Colonic mucosa (tissue), 4 donors: ENCODE data around the gene TOM1. TPM values are rescaled to one million over a fixed set of nuclear protein-coding genes. Genes with fewer than 3 reads are reported as not detected.

Experiments
- DNase-seq: peaks from one replicate; pipeline ENCODE4 v3.0.0-alpha.2; 2020
- H3K27ac ChIP-seq: fragments of 200-600 bp; one replicate; pipeline ENCODE4 v1.8.0; 2021
- H3K27me3 ChIP-seq: fragments of 200-600 bp; one replicate; pipeline ENCODE4 v1.8.0; 2021
- H3K36me3 ChIP-seq: fragments of 200-600 bp; one replicate; pipeline ENCODE4 v1.8.0; 2021
- H3K4me1 ChIP-seq: fragments of 200-600 bp; one replicate; pipeline ENCODE4 v1.8.0; 2021; ENCODE audit warnings: mild to moderate bottlenecking
- H3K4me3 ChIP-seq: fragments of 200-600 bp; one replicate; pipeline ENCODE4 v1.8.0; 2021
- H3K9ac ChIP-seq, 2 donors: one replicate each; pipeline ENCODE4 v1.7.0; 2013; ENCODE audit warnings: control low read depth in 2 of 2, low read depth in 2 of 2, low read length in 2 of 2
- H3K9me3 ChIP-seq: fragments of 200-600 bp; one replicate; pipeline ENCODE4 v1.8.0; 2021
- intact Hi-C: fragments of 100-400 bp; cut with DNase I; formaldehyde crosslinking; loops from one replicate; pipeline ENCODE4 v1.14.1; 2022
- total RNA-seq, 2 donors: library from RNA; stranded (reverse); fragmentation: NEBNext Ultra II Directional in 1 of 2; extraction: Animal tissue kit (Norgen Biotek cat#: 25700) in 1 of 2; gene quantifications; one replicate each; pipeline ENCODE4 v1.2.1, GENCODE V29; 2021
- TF ChIP-seq, protein P1 (sequence below): fragments of 200-600 bp; IDR thresholded peaks from one replicate; pipeline ENCODE4 v1.8.0; 2022; ENCODE audit warnings: antibody characterized with exemption, mild to moderate bottlenecking
- donor health status: healthy.
- donor health status: DM: no; HTN: no; CAD: no.
- donor health status: DM: no; HTN: no; CAD: no.

The TOM1 gene
- total RNA-seq, 2 donors from 2014 or later, result 43.0 to 60.3 TPM

DNA sequence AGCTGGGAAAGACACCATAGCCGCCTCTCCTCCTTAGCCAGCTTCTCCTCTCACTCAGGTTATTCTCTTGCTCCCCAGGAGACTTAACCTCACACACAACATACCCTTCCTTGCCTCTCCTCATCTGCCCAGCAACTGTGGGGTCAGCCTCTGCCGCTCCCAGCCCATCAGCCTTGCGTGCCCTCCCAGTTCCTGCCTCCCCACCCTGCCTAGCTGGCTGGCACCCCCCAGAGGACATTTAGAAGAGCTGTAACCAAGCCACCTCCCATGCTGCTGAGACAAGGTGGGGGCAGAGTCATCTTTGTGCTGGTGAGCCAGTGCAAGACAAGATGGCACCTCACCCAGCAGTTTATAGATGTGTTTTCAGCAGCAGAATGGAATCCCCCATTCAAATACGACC, 38.2 kb downstream of the TOM1 start:
- intact Hi-C loops, result no loop called here

GRCh38 chr22:35341090-35341874, 41.6 kb downstream of the TOM1 start:
- DNase-seq, result no peak
- H3K27ac ChIP-seq, result no peak overlapping the region
- intact Hi-C loops, result no loop called here
- no peaks in the 10 kb centered on the region for H3K9me3 ChIP-seq
- H3K4me3 ChIP-seq, result no peak overlapping the region
- no peaks in the 10 kb centered on the region for H3K36me3 ChIP-seq
- H3K4me1 ChIP-seq, result no peaks in the 10 kb centered on the region
- TF ChIP-seq, protein P1, sequence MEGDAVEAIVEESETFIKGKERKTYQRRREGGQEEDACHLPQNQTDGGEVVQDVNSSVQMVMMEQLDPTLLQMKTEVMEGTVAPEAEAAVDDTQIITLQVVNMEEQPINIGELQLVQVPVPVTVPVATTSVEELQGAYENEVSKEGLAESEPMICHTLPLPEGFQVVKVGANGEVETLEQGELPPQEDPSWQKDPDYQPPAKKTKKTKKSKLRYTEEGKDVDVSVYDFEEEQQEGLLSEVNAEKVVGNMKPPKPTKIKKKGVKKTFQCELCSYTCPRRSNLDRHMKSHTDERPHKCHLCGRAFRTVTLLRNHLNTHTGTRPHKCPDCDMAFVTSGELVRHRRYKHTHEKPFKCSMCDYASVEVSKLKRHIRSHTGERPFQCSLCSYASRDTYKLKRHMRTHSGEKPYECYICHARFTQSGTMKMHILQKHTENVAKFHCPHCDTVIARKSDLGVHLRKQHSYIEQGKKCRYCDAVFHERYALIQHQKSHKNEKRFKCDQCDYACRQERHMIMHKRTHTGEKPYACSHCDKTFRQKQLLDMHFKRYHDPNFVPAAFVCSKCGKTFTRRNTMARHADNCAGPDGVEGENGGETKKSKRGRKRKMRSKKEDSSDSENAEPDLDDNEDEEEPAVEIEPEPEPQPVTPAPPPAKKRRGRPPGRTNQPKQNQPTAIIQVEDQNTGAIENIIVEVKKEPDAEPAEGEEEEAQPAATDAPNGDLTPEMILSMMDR, result no peak
- H3K9ac ChIP-seq, result no peak overlapping the region
- H3K27me3 ChIP-seq, result no peaks in the 10 kb centered on the region

More for the DNA sequence above, 38.2 kb downstream of the TOM1 start:
- DNase-seq, result no peak
- peaks cover 14% of the 10 kb centered on the region for H3K36me3 ChIP-seq
- no peak overlapping the region for H3K9ac ChIP-seq
- H3K9me3 ChIP-seq, result no peaks in the 10 kb centered on the region
- no peak overlapping the region for H3K27ac ChIP-seq
- H3K27me3 ChIP-seq, result no peaks in the 10 kb centered on the region
- TF ChIP-seq, protein P1, result no peak
- H3K4me3 ChIP-seq, result no peak overlapping the region
- H3K4me1 ChIP-seq, result no peaks in the 10 kb centered on the region

DNA sequence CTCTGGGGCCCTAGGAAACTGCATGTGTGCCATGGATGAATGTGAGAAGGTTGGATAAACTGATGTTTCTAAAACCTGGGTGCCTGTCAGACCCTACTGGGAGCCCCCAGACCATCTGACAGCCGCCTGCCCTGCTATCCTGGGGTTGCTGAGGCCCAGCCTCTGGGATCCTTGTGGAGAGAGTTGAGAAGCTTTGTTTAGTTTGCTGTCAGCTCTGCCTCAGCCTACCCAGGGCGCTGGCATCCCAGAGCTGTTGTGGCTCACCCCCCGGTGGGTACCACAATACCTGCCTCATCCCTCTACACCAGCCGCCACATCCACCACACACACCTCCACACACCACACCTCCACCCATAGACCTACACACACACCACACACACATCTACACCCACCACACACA, 42.7 kb downstream of the TOM1 start:
- H3K36me3 ChIP-seq, result no peaks in the 10 kb centered on the region
- no peak for DNase-seq
- H3K27ac ChIP-seq, result no peak overlapping the region
- intact Hi-C loops, result no loop called here
- TF ChIP-seq, protein P1, result no peak
- H3K4me3 ChIP-seq, result no peak overlapping the region
- no peaks in the 10 kb centered on the region for H3K4me1 ChIP-seq
- no peaks in the 10 kb centered on the region for H3K27me3 ChIP-seq
- H3K9me3 ChIP-seq, result no peaks in the 10 kb centered on the region
- no peak overlapping the region for H3K9ac ChIP-seq

DNA sequence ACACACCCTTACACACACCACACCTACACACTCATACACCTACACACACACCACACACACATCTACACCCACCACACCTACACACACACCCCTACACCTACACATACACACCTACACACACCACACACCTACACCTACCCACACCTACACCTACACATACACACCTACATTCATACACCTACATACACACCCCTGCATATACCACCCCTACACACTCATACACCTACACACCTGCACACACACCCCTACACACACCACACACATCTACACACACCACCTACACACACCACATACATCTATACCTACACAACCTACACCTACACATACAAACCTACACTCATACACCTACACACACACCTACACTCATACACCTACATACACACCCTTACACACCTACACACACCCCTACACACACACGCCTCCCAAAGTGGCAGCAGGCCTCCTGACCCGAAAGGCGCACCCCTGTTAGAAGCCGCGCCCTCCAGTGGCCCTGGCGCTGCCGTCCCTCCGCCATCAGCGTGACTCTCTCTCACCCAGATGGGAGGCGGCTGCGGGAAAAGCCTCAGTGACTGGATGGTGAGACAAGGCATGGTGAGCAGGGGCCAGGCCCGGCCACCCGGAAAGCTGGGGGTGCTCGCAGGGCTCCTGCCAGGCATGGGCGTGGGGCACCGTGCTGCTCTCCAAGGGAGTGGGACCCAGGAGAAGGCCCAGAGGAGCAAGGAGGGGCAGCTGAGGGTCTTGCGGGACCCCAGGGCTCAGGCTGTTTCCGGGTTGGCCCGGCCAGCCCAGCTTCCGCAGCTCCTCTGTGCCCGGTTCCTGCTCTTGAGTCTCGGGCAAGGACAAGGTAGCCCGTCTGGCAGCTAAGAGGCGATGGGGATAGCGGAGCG, 44.2 kb downstream of the TOM1 start:
- no peaks in the 10 kb centered on the region for H3K36me3 ChIP-seq
- H3K9ac ChIP-seq, result no peak overlapping the region
- H3K27ac ChIP-seq, result no peak overlapping the region
- intact Hi-C loops, result no loop called here
- no peaks in the 10 kb centered on the region for H3K4me1 ChIP-seq
- TF ChIP-seq, protein P1, result no peak
- H3K27me3 ChIP-seq, result no peaks in the 10 kb centered on the region
- no peaks in the 10 kb centered on the region for H3K9me3 ChIP-seq
- DNase-seq, result no peak
- H3K4me3 ChIP-seq, result no peak overlapping the region

GRCh38 chr22:35344956-35345690, 45.4 kb downstream of the TOM1 start:
- Histone ChIP-seq H3K4me3 (no peak overlapping the region), H3K9me3 (no peaks in the 10 kb centered on the region), H3K4me1 (no peaks in the 10 kb centered on the region), H3K27me3 (no peaks in the 10 kb centered on the region), H3K27ac (no peak overlapping the region), H3K36me3 (no peaks in the 10 kb centered on the region), H3K9ac (no peak overlapping the region)
- DNase-seq, result no peak
- intact Hi-C loops, result no loop called here
- TF ChIP-seq, protein P1, result no peak
